Activated CD4-positive, alpha-beta memory T cell treated with anti-CD3 and anti-CD28 coated beads for 36 hours (primary cell): ENCODE results near the gene ASIC4. TPM values are rescaled to one million over a fixed set of nuclear protein-coding genes. Genes with fewer than 3 reads are reported as not detected.

Experiments used
- CTCF ChIA-PET: fragments of 350-600 bp; sonication (Branson Sonifier 250); formaldehyde crosslinking; loops from one replicate; lab custom pipeline; 2021; ENCODE audit warnings: antibody characterized with exemption, inconsistent platforms; lab: Charles Lee
- POLR2A ChIA-PET: fragments of 350-600 bp; sonication (Branson Sonifier 250); formaldehyde crosslinking; loops from one replicate; lab custom pipeline; 2021; ENCODE audit warnings: antibody characterized with exemption; lab: Charles Lee
- DNase-seq: peaks from one replicate; pipeline ENCODE4 v3.0.0-alpha.2; 2020
- H3K27ac Mint-ChIP-seq: one replicate; pipeline ENCODE4 v1.8.0; 2021; ENCODE audit warnings: mixed read lengths
- H3K27me3 Mint-ChIP-seq: one replicate; pipeline ENCODE4 v1.8.0; 2021; ENCODE audit warnings: mixed read lengths
- H3K36me3 Mint-ChIP-seq: one replicate; pipeline ENCODE4 v1.8.0; 2021; ENCODE audit warnings: mixed read lengths
- H3K4me1 Mint-ChIP-seq: one replicate; pipeline ENCODE4 v1.8.0; 2021; ENCODE audit warnings: low read depth, mixed read lengths
- H3K4me3 Mint-ChIP-seq: one replicate; pipeline ENCODE4 v1.8.0; 2021; ENCODE audit warnings: mild to moderate bottlenecking, mixed read lengths
- H3K9me3 Mint-ChIP-seq: one replicate; pipeline ENCODE4 v1.8.0; 2021; ENCODE audit warnings: mixed read lengths
- intact Hi-C: fragments of 100-400 bp; cut with micrococcal nuclease; formaldehyde crosslinking; loops from one replicate; pipeline ENCODE4 v1.15.1; 2023
- total RNA-seq, 2 experiments: library from RNA; stranded (reverse); gene quantifications; one replicate each; pipeline ENCODE4 v1.2.3, GENCODE V29; 2021

ASIC4 gene
- total RNA-seq, 2 experiments from 2014 or later: 0.07 TPM; not detected in 1

DNA sequence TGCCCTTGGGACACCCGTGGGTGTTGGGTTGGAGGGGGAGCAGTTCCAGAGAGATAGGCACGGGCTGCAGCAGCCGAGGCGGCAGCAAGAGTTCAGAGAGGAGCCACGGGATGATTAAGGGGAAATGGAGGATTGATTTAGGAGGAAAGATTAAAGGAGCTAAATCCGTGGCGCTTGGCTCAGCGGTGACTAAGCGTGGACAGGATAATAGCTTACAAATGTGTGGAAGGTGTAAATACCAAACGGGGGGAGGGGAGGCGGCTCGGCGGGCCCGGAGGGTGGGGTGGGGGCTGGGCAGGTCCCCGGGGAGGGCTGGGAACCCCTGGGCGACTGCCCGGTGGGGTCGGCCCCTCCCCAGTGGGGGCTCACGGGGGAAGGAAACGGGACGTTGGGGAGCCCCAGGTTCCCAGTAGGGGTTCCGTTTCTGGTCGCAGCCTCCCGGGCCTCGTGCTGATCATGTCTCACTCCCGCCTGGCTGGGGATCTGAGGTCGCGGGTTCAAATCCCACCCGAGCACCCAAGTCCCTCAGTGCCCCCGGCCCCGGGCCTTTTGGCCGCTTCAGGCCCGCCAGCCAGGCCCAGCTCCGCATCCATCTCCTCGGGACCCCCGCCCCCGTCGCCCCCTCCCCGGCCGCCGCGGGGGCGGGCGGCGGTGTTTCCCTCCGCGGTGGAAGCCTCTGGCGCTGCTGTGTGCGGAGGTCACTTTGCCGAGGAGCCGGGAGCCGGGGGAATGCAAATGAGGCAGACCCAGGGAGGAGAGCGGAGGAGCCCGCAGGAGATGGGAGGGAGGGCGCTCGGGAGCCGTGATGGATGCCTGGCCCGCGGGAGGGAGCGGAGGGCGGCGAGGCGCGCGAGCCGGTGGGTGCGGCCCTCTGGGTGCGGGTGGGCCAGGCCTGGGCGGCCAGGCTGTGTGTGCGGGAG, 8.1 kb downstream of the ASIC4 start:
- Mint-ChIP-seq H3K4me1 (peaks cover 10% of the 10 kb centered on the region), H3K4me3 (no peak overlapping the region), H3K9me3 (no peaks in the 10 kb centered on the region), H3K27ac (no peak overlapping the region), H3K36me3 (no peaks in the 10 kb centered on the region), H3K27me3 (peaks cover 74% of the 10 kb centered on the region)
- ChIA-PET POLR2A (interaction anchor here (1.2 kb wide), 1 partner anchor 26 kb away, joined by 4 read pairs; no protein-coding TSS in a partner anchor), CTCF (interaction anchor here (0.5 to 14.4 kb wide), 3 partner anchors 7 to 26 kb away, joined by 7 to 277 read pairs (median 76); partner anchors contain the start of gene GMPPA)
- DNase-seq: no peak
- intact Hi-C loops: no loop called here

DNA sequence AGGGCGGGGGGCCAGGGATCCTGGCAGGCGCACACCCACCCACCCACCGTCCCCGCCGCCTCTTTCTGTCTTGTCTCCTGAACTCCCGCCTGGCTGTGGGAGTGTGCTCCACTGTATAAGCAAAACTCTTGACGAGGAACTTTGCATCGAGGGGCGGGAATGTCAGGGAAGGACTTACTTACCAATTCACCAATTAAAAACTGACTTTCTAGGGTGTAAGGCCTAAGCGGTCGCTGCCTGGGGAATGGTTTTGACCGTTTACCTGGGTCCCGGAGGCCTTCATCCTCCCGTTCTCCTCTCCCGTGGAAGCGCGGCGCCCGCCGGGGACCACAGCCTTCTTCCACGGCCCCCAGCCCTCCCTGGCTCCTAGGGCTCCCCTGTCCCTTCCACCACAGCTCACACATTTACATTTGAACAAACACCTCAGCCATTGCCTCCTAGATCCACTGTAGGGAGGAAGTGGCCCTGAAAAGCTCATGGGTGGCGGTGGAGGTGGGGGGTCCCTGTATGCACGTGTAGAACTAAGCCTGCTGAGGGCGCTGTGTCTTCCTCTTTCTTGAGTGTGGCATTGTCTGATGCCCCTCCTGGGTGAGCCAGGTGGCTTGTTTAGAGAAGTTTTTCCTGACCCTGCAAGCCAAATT, 8.9 kb downstream of the ASIC4 start:
- Mint-ChIP-seq H3K27me3 (peaks cover 73% of the 10 kb centered on the region), H3K27ac (no peak overlapping the region), H3K4me3 (no peak overlapping the region), H3K4me1 (peaks cover 10% of the 10 kb centered on the region), H3K9me3 (no peaks in the 10 kb centered on the region), H3K36me3 (no peaks in the 10 kb centered on the region)
- CTCF ChIA-PET: interaction anchor here (14.4 kb wide), 1 partner anchor 27 kb away, joined by 277 read pairs; the partner anchor contains the start of gene GMPPA
- intact Hi-C loops: no loop called here
- DNase-seq: no peak
- POLR2A ChIA-PET: no interaction called here

DNA sequence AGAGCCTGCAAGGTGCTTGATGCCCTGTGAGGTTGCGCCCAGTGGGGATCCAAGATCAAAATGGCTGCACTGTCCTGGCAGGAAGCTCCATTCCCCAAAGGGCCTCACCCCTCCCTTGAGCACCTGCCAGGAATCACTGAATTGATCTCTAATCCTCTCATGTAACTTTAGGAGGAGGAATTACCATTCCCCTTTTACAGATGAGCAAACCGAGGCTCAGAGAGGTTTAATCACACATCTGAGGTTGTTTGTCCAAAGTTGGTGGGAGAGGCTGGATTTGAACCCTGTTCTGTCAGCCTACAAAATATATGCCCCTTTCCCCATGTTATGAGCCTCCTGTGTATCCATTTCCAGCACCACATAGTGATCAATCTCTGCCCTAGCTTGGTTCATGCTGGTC, 10.5 kb downstream of the ASIC4 start:
- DNase-seq: no peak
- Mint-ChIP-seq H3K4me3 (no peak overlapping the region), H3K27me3 (peaks cover 77% of the 10 kb centered on the region), H3K9me3 (no peaks in the 10 kb centered on the region), H3K27ac (no peak overlapping the region), H3K4me1 (peaks cover 10% of the 10 kb centered on the region), H3K36me3 (no peaks in the 10 kb centered on the region)
- intact Hi-C loops: no loop called here
- POLR2A ChIA-PET: no interaction called here
- CTCF ChIA-PET: interaction anchor here (0.6 to 14.4 kb wide), 2 partner anchors 17 to 29 kb away, joined by 3 to 277 read pairs; partner anchors contain the start of gene GMPPA

DNA sequence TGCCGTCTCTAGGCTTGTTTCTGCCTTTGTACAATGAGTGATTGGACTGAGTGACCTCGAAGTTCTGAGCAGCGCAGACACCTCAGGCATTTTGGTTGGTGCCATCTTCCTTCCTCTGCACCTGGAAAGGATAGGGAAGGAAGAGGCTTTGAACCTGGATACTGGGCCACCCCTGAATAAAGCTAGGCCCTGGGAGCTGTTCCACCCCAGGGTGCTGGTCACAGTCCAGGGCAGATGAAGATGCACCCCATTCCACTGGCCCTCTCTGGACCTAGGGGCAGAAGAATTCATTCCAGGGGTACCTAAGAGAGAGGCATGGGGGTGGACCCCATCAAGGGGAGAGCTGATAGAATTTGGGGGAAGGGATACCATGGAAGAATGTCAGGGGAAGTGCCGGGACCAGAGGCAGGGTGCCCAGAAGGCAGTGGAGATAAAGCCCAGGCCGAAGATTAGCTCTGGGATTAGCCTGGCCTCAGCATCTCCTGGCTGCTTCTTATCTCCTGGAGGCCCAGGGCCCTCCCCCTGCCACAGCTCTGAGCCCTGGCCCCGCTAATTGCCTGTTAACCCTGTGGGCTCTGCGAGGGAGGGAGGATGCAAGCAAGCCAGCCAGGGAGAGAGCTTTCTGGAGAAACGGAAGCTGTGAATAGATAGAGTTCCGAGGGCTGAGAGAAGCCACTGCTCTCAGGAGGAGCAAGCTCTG, 11.4 kb downstream of the ASIC4 start:
- ChIA-PET POLR2A (no interaction called here), CTCF (interaction anchor here (0.8 to 14.4 kb wide), 6 partner anchors 17 to 122 kb away, joined by 3 to 277 read pairs (median 36); partner anchors contain the start of gene GMPPA)
- Mint-ChIP-seq H3K27ac (no peak overlapping the region), H3K36me3 (no peaks in the 10 kb centered on the region), H3K4me1 (peaks cover 10% of the 10 kb centered on the region), H3K9me3 (no peaks in the 10 kb centered on the region), H3K27me3 (peaks cover 79% of the 10 kb centered on the region), H3K4me3 (no peak overlapping the region)
- intact Hi-C loops: no loop called here
- DNase-seq: no peak

DNA sequence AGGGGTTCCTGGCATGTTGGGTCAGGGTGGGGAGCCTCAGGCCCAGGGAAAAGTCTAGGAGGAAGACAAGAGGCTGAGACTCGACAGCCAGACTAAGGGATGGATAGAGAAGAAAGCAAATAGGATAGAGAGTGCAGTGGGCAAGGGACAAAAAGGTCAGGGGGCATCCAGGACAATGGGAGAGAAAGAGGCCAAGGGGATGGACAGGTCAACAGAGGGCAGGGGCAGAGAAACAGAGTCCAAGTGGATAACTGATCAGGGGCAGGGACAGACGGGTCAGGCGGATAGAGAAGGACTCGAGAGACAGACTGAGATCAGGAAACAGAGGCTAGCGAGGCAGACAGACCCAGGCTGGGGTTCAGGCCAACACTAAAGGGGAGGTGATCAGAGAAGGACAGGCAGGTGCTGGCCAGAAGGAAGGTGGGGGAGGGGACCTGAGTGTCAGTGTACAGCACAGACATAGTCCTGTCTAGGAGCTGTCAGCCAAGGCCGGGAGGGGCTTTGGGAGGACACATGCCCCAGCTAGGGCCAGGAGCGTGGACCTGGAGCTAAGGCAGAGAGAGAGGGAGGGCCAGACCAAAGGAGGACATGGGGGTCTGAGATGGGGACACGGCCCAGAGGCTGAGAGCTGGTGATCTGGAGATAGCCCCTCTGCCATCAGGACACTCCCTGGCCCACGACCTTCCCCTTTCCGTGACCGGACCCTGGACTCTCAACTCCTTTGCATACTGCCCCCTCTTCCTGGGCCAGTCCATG, 12.2 kb downstream of the ASIC4 start:
- POLR2A ChIA-PET: no interaction called here
- H3K4me3 Mint-ChIP-seq: no peak overlapping the region
- no peak for DNase-seq
- intact Hi-C loops: no loop called here
- no peaks in the 10 kb centered on the region for H3K36me3 Mint-ChIP-seq
- no peaks in the 10 kb centered on the region for H3K9me3 Mint-ChIP-seq
- H3K27me3 Mint-ChIP-seq: peaks cover 78% of the 10 kb centered on the region
- CTCF ChIA-PET: interaction anchor here (0.8 to 14.4 kb wide), 7 partner anchors 18 to 123 kb away, joined by 3 to 277 read pairs (median 69); partner anchors contain the start of gene GMPPA
- no peak overlapping the region for H3K27ac Mint-ChIP-seq
- peaks cover 10% of the 10 kb centered on the region for H3K4me1 Mint-ChIP-seq

DNA sequence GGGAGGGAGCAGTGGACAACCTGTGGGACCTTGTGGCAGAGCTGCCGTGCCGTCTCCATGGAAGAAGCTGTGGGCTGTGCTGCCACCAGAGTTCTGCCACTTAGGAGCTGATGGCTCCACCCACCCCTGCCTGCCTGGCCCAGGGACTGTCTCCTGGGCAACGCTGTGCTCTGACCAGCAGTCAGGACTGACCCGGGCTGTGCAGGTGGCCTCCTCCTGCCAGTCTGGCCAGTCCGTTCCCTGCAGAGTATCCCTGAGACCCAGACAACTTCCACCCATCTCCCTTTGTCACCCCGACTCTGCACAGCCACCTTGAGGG, 12.8 kb downstream of the ASIC4 start:
- H3K4me1 Mint-ChIP-seq: peaks cover 5% of the 10 kb centered on the region
- H3K4me3 Mint-ChIP-seq: no peak overlapping the region
- H3K36me3 Mint-ChIP-seq: no peaks in the 10 kb centered on the region
- ChIA-PET POLR2A (no interaction called here), CTCF (interaction anchor here (4.3 to 14.4 kb wide), 5 partner anchors 11 to 124 kb away, joined by 69 to 277 read pairs (median 95); partner anchors contain the start of genes ASIC4 and GMPPA)
- no peak for DNase-seq
- peaks cover 75% of the 10 kb centered on the region for H3K27me3 Mint-ChIP-seq
- H3K27ac Mint-ChIP-seq: no peak overlapping the region
- no peaks in the 10 kb centered on the region for H3K9me3 Mint-ChIP-seq
- intact Hi-C loops: no loop called here

DNA sequence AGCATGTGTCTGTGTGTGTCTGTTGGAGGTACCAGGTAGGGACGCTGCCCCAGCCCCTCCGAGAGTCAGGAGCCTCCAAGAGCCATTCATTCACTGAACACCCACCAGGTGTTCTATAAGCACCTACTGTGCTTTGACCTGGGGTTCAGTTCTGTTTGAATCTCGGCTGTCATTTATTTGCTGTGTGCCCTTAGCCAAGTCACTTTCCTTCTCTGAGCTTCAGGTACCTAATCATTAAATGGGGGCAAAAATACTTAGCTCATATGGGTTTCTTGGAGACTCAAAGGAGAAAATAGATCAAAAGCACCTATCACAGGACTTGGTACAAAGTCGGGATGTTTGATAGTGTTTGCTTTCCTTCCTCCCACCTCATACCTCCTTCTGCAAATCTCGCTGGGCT, 13.2 kb downstream of the ASIC4 start:
- no peak for DNase-seq
- Mint-ChIP-seq H3K27ac (no peak overlapping the region), H3K36me3 (no peaks in the 10 kb centered on the region), H3K4me3 (no peak overlapping the region), H3K27me3 (peaks cover 74% of the 10 kb centered on the region), H3K9me3 (no peaks in the 10 kb centered on the region), H3K4me1 (peaks cover 4% of the 10 kb centered on the region)
- POLR2A ChIA-PET: no interaction called here
- CTCF ChIA-PET: interaction anchor here (0.8 to 14.4 kb wide), 7 partner anchors 11 to 124 kb away, joined by 3 to 277 read pairs (median 76); partner anchors contain the start of genes ASIC4 and GMPPA
- intact Hi-C loops: no loop called here

DNA sequence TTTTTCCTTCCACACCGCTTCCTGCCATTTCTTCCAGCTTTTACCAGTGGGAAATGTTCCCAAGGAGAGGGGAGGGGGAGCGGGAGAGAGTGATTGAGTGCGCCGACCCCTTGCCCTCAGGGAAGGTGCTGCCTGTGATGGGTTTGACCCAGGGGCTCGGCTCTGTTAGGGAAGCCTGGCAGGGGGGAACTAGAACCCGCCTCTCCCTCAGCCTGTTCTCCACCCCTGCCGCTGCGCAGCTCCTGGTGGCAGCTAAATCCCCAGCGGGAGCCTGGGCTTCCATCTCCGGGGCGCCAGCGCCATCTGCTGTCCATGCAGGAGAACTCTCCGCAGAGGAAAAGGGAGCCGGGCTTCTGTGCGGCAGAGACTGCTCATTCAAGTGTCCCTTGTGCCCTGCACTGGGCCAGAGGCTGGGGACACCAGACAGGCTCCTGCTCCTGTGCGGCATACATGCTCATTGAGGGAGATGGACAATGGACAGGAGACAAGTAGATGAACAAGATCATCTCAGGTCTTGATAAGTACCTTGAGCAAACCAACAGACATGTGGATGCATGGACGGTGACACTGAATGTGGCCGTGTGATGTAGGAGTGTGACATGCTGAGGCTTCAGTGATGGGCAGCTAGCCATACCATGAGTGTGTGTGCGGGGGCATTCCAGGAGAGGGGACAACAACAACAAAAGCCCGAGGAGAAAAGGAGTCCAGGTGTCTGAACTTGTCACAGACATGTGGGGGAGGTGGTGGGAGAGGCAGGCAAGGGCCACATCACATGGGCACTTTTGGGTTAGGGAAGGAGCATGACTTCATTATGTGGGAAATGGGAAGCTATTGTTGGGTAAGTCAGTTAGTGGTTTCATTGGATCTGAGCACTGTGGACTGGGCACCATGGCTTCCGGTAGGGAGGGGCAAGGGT, 16.0 kb downstream of the ASIC4 start:
- H3K4me1 Mint-ChIP-seq: no peaks in the 10 kb centered on the region
- no peak overlapping the region for H3K4me3 Mint-ChIP-seq
- no peak overlapping the region for H3K27ac Mint-ChIP-seq
- peaks cover 55% of the 10 kb centered on the region for H3K27me3 Mint-ChIP-seq
- no peaks in the 10 kb centered on the region for H3K9me3 Mint-ChIP-seq
- ChIA-PET CTCF (interaction anchor here (0.6 to 14.4 kb wide), 45 partner anchors 9 to 1489 kb away, joined by 3 to 277 read pairs (median 5); partner anchors contain the start of genes ASIC4, CHPF, DNAJB2 and DNPEP), POLR2A (interaction anchor here (0.6 to 1.4 kb wide), 3 partner anchors 14 to 127 kb away, joined by 3 to 5 read pairs (median 4); partner anchors contain the start of genes CHPF, GMPPA and TMEM198)
- intact Hi-C loops: loop anchor here (1.0 kb wide), 4 partner anchors 32 to 127 kb away; partner anchors contain the start of gene GMPPA
- no peaks in the 10 kb centered on the region for H3K36me3 Mint-ChIP-seq
- peak; percentile 88 for DNase-seq

DNA sequence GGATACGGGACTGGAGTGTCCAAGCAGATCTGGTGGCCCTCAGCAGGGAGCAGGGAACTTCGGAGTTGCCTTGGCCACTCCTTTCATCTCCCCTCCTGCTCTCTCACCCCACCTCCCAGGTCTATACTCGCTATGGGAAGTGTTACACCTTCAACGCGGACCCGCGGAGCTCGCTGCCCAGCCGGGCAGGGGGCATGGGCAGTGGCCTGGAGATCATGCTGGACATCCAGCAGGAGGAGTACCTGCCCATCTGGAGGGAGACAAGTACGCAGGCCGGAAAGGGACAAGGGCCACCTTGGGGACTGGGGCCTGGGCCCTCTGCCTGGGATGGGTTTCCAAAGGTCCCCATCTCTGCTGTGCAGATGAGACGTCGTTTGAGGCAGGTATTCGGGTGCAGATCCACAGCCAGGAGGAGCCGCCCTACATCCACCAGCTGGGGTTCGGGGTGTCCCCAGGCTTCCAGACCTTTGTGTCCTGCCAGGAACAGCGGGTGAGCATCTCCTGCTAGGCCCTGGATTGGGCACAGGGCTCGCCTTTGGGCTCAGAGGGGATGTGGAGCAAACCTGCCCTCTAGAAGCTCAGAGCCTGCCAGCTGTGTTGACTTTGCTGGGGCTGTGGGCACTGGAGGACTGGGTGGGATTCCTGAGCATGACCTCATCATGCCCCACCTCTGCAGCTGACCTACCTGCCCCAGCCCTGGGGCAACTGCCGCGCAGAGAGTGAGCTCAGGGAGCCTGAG, 17.5 kb downstream of the ASIC4 start:
- ChIA-PET POLR2A (no interaction called here), CTCF (interaction anchor here (0.7 to 14.4 kb wide), 10 partner anchors 9 to 139 kb away, joined by 3 to 277 read pairs (median 24); partner anchors contain the start of genes CHPF, GMPPA and TMEM198)
- intact Hi-C loops: no loop called here
- Mint-ChIP-seq H3K27ac (no peak overlapping the region), H3K4me1 (no peaks in the 10 kb centered on the region), H3K9me3 (no peaks in the 10 kb centered on the region), H3K4me3 (no peak overlapping the region), H3K27me3 (peaks cover 46% of the 10 kb centered on the region), H3K36me3 (no peaks in the 10 kb centered on the region)
- DNase-seq: no peak

DNA sequence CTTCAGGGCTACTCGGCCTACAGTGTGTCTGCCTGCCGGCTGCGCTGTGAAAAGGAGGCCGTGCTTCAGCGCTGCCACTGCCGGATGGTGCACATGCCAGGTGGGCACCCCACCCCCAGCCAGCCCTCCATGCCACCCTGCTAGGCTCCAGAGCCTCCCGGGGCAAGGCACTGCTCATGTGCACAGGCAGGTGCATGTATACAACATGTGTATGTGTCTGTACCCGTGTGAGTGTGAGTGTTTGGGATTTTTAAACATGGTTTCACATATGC, 18.0 kb downstream of the ASIC4 start:
- H3K27me3 Mint-ChIP-seq: peaks cover 42% of the 10 kb centered on the region

More for the DNA sequence above, 18.0 kb downstream of the ASIC4 start:
- Mint-ChIP-seq H3K4me1 (no peaks in the 10 kb centered on the region), H3K4me3 (no peak overlapping the region), H3K9me3 (no peaks in the 10 kb centered on the region), H3K36me3 (no peaks in the 10 kb centered on the region), H3K27ac (no peak overlapping the region)
- ChIA-PET CTCF (interaction anchor here (1.0 to 14.4 kb wide), 6 partner anchors 9 to 139 kb away, joined by 3 to 277 read pairs (median 69); partner anchors contain the start of gene GMPPA), POLR2A (no interaction called here)
- intact Hi-C loops: no loop called here
- no peak for DNase-seq
